Thoracic aorta (tissue), 2 donors: ENCODE results near the gene PHLDA1. TPM values are rescaled to one million over a fixed set of nuclear protein-coding genes. Genes with fewer than 3 reads are reported as not detected.

ENCODE experiments used
- ATAC-seq: fragments of 150-250 bp; one replicate; pipeline ENCODE4 v1.8.0; 2017; ENCODE audit warnings: low read depth; ENCODE audit not compliant: insufficient number of reproducible peaks, low FRiP score
- DNase-seq: peaks from one replicate; pipeline ENCODE4 v3.0.0-alpha.2; 2020; ENCODE audit warnings: low spot score
- H3K27ac ChIP-seq, 2 donors: fragments of 200-600 bp; sonication (generic); 1 replicate in 1 of 2; 2 replicates in 1 of 2; pipeline ENCODE4 v1.5.1; 2016; ENCODE audit warnings: mild to moderate bottlenecking in 2 of 2, moderate library complexity in 2 of 2
- H3K27me3 ChIP-seq: fragments of 200-600 bp; sonication (generic); replicated peaks from 2 replicates; pipeline ENCODE4 v1.6.0; 2016; ENCODE audit warnings: mild to moderate bottlenecking; ENCODE audit not compliant: insufficient read depth
- H3K36me3 ChIP-seq: fragments of 200-600 bp; sonication (generic); one replicate; pipeline ENCODE4 v1.5.1; 2016
- H3K4me1 ChIP-seq, 2 donors: fragments of 200-600 bp; sonication (generic); 1 replicate in 1 of 2; 2 replicates in 1 of 2; pipeline versions ENCODE4 v1.5.1 to v1.6.0; 2016; ENCODE audit warnings: low read depth in 2 of 2, mild to moderate bottlenecking in 1 of 2; ENCODE audit not compliant: control insufficient read depth in 1 of 2
- H3K4me3 ChIP-seq: fragments of 200-600 bp; sonication (generic); 2 replicates; pipeline ENCODE4 v1.5.1; 2016; ENCODE audit warnings: mild to moderate bottlenecking
- H3K9me3 ChIP-seq: fragments of 200-600 bp; sonication (generic); 2 replicates; pipeline ENCODE4 v1.5.1; 2016
- CTCF ChIP-seq: fragments of 200-600 bp; sonication (generic); IDR thresholded peaks from one replicate; pipeline ENCODE4 v1.5.1; 2019; ENCODE audit warnings: antibody characterized with exemption
- total RNA-seq, 2 donors: library from RNA; depleted of rRNA; stranded (reverse); fragments of >200 nt; gene quantifications; one replicate each; pipeline versions ENCODE4 v1.1.0 to v1.2.3, GENCODE V29; 2016

The PHLDA1 gene
- total RNA-seq, 2 donors from 2014 or later = 27.3 to 35.3 TPM

DNA sequence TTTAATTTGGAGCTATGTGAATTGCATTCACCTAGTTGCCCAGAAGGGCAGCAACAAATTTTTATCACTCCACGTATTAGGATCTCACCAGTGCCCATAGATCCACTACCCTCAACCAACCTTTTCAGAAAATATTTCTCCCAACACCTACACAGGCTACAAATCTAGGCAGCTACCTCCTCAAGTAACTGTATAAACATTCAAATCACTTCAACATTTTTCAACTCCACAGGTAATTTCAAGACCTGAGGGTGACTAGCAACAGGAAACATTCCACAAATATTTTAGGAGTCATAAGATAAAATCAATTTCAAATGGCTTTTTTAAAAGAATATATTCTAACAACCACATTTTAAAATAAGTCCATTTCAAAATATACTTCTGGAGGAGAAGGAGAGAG is 12.9 kb downstream of the PHLDA1 start:
- Histone ChIP-seq H3K27me3 (no peaks in the 10 kb centered on the region), H3K27ac (no peak overlapping the region), H3K4me1 (no peaks in the 10 kb centered on the region), H3K36me3 (no peaks in the 10 kb centered on the region), H3K4me3 (no peak overlapping the region), H3K9me3 (no peaks in the 10 kb centered on the region)
- DNase-seq (no peak), ATAC-seq (no peak)
- no peak for TF ChIP-seq CTCF

GRCh38 chr12:76018111-76018510 is 13.5 kb downstream of the PHLDA1 start:
- ATAC-seq = no peak

DNA sequence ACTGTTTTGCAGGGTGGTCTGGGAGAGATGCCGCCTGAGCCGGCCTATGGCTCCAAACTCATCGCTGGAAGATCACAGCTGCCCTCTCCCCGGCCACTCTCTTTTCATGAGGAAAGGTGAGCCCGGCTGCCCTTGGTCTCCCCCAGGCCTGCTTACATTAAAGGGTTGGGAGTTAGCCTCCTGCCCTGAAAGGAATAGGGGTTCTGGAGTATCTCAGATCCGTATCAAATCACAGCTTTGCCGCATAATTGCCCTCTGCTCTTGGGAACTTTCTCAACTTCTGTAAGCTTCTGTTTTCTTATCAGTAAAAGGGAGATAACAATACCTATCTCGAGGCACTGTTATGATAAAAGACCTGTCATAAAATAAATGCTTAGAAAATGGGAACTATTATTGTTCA is 17.6 kb downstream of the PHLDA1 start:
- no peaks in the 10 kb centered on the region for H3K9me3 ChIP-seq
- no peak overlapping the region for H3K27ac ChIP-seq
- H3K4me3 ChIP-seq = no peak overlapping the region
- H3K36me3 ChIP-seq = no peaks in the 10 kb centered on the region
- H3K27me3 ChIP-seq = no peaks in the 10 kb centered on the region
- no peak for TF ChIP-seq CTCF
- ATAC-seq = no peak
- no peaks in the 10 kb centered on the region for H3K4me1 ChIP-seq
- DNase-seq = no peak

More at GRCh38 chr12:76018111-76018510, 13.5 kb downstream of the PHLDA1 start:
- DNase-seq = no peak
- no peaks in the 10 kb centered on the region for H3K4me1 ChIP-seq
- H3K9me3 ChIP-seq = no peaks in the 10 kb centered on the region
- no peak overlapping the region for H3K4me3 ChIP-seq
- no peaks in the 10 kb centered on the region for H3K27me3 ChIP-seq
- no peak overlapping the region for H3K27ac ChIP-seq
- TF ChIP-seq CTCF = no peak
- H3K36me3 ChIP-seq = no peaks in the 10 kb centered on the region

DNA sequence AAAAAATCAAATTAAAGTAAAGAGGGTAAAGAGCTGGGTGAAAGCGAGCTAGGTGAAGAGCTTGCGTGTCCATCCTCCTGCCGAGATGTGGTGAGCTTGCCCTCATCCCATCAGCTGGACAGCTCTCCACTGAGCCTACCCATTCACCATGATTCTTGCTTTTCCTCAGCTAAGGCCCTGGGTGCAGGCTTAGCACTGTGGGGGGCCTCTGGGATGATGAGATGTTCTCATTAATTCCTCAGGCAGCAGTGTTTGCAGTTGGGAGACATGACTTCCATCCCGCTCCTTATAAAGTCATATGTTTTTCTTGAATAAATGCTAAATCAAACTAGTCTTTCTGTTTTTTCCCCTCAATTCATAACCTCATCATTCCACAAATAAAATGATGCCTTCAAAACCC is 18.0 kb downstream of the PHLDA1 start:
- no peak for TF ChIP-seq CTCF
- Histone ChIP-seq H3K9me3 (no peaks in the 10 kb centered on the region), H3K4me1 (no peaks in the 10 kb centered on the region), H3K27me3 (no peaks in the 10 kb centered on the region), H3K27ac (no peak overlapping the region), H3K36me3 (no peaks in the 10 kb centered on the region), H3K4me3 (no peak overlapping the region)
- ATAC-seq (no peak), DNase-seq (no peak)

DNA sequence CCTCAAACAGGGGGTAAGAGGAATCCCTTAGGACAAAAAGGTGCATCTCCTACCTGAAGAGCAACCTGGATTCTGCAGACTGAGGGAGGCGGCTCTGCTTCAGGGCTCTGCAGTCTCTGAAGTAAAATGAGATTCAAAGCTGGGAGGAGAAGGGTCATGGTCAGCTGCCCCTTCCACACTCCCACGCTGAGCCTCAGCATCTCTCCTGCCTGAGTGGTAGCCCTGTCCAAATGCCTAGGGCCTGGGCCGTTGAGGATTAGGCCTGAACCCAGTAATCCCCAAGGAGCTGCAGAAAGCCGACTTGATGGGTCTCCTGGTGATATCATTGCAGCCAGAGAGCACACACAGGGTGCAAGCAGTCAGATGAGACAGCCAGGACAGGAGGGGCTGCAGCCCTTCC is 18.9 kb downstream of the PHLDA1 start:
- no peaks in the 10 kb centered on the region for H3K36me3 ChIP-seq
- no peaks in the 10 kb centered on the region for H3K4me1 ChIP-seq
- H3K27me3 ChIP-seq = no peaks in the 10 kb centered on the region
- H3K27ac ChIP-seq = no peak overlapping the region
- DNase-seq (no peak), ATAC-seq (no peak)
- no peak for TF ChIP-seq CTCF
- no peak overlapping the region for H3K4me3 ChIP-seq
- H3K9me3 ChIP-seq = no peaks in the 10 kb centered on the region
